A549 treated with Hydrocortisone at 1 μM for 4 hours (cell line): ENCODE results near the gene PLEKHH2. TPM values are rescaled to one million over a fixed set of nuclear protein-coding genes. Genes with fewer than 3 reads are reported as not detected.

Source experiments
- total RNA-seq: library from RNA; stranded (reverse); fragments of 200-300 nt; extraction: Qiagen RNA extraction; gene quantifications from 5 replicates; pipeline ENCODE4 v1.2.3, GENCODE V29; 2022

PLEKHH2 gene
- 1.5 to 2.4 TPM (median 2.1 TPM) in 5 replicates for total RNA-seq

GRCh38 chr2:43637030-43637803, at the start of gene PLEKHH2:
TSS of gene PLEKHH2 (plus strand) at chr2:43637260. CDS start at chr2:43644674, 7,414 bp downstream.

DNA sequence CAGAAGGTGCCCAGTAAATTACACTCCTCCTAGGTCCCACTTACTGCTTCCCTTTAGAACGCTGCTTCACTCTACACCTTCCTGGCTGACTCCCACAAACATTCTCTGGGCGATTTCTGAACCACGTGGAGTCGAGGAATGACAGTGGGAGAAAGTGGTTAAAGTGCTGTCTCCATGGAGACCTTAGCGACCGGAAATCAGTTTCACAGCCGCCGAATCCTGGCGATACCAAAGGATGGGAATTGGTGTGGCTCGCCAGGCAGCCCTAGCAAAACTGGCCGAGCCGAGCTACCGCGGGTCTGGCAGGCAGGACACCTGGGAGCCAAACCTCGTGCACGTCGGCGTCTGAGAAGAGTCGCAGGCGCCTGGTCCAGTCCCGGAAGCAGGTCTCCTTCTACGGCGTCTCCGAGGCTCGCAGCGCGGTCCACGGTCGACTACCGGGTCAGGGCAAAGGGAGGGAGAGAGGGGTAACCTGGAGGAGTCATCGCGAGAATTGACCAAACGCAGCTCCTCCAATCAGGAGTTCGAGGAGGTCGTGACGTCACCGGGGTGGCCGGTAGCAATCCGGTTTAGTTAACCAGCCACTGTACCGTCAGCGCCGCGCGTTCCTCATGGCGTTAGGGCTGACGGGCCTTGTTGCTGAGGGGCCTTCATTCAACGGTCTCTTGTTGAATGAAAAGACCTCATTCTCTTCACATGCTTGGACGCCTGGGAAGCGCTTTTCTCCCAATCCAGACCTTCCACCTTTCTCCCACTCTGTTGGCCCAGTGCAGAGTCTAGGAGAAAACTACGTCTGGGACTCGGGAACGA, 41.3 kb upstream of the PLEKHH2 start, which contains the start of gene THADA:
Gene THADA (minus strand): TSS at position 436 of the 810 bp plus-strand sequence. CDS start 3,646 bp downstream, outside the sequence.

GRCh38 chr2:43676322-43677050, 39.4 kb downstream of the PLEKHH2 start, which contains the start of gene C1GALT1C1L:
TSS of gene C1GALT1C1L (minus strand) at chr2:43676429. CDS start at chr2:43676322, 107 bp downstream.

GRCh38 chr2:43773876-43774613, 137.0 kb downstream of the PLEKHH2 start, which contains the start of gene DYNC2LI1:
TSS of gene DYNC2LI1 (plus strand) at chr2:43774039. CDS start at chr2:43774139, 100 bp downstream.

Other genes starting within 250 kb of the PLEKHH2 start
- gene THADA, start 41.2 kb upstream of the PLEKHH2 start, total RNA-seq = 19.5 to 23.3 TPM (median 21.9 TPM) in 5 replicates
- 2.3 to 2.7 TPM (median 2.6 TPM) in 5 replicates for gene C1GALT1C1L, start 39.2 kb downstream of the PLEKHH2 start, total RNA-seq
- gene DYNC2LI1, start 136.8 kb downstream of the PLEKHH2 start, total RNA-seq = 14.4 to 20.8 TPM (median 17.0 TPM) in 5 replicates
- gene ABCG5, start 201.6 kb downstream of the PLEKHH2 start, total RNA-seq = not detected in 5 replicates
- 0.01 TPM in 1 of 5 replicates, not detected in the others for gene ABCG8, start 201.7 kb downstream of the PLEKHH2 start, total RNA-seq